Suprapubic skin (tissue), 4 donors: ENCODE data around the gene SLC43A3. TPM values are rescaled to one million over a fixed set of nuclear protein-coding genes. Genes with fewer than 3 reads are reported as not detected.

Source experiments
- DNase-seq, 2 donors: peaks; one replicate each; pipeline ENCODE4 v3.0.0-alpha.2; 2019; ENCODE audit warnings: low spot score in 2 of 2
- H3K27ac ChIP-seq: fragments of 200-600 bp; sonication (generic); one replicate; pipeline ENCODE4 v1.5.1; 2019
- H3K27me3 ChIP-seq: fragments of 200-600 bp; sonication (generic); one replicate; pipeline ENCODE4 v1.5.1; 2019
- H3K36me3 ChIP-seq: fragments of 200-600 bp; sonication (generic); one replicate; pipeline ENCODE4 v1.5.1; 2019
- H3K4me1 ChIP-seq: fragments of 200-600 bp; sonication (generic); one replicate; pipeline ENCODE4 v1.5.1; 2019
- H3K4me3 ChIP-seq: fragments of 200-600 bp; sonication (generic); one replicate; pipeline ENCODE4 v1.5.1; 2019; ENCODE audit warnings: mild to moderate bottlenecking
- H3K9me3 ChIP-seq: fragments of 200-600 bp; sonication (generic); one replicate; pipeline ENCODE4 v1.5.1; 2019
- CTCF ChIP-seq, 2 donors: fragments of 200-600 bp in 1 of 2; fragments of 450-650 bp in 1 of 2; sonication (generic) in 1 of 2; IDR thresholded peaks; one replicate each; pipeline ENCODE4 v1.5.1; 2016 to 2019; ENCODE audit warnings: antibody characterized with exemption in 2 of 2, mild to moderate bottlenecking in 1 of 2, moderate library complexity in 1 of 2
- EP300 ChIP-seq: sonication (generic); formaldehyde crosslinking; IDR thresholded peaks from one replicate; pipeline ENCODE4 v1.6.1; 2017; ENCODE audit warnings: antibody characterized with exemption
- POLR2A ChIP-seq, 2 donors: fragments of 450-650 bp; IDR thresholded peaks; one replicate each; pipeline ENCODE4 v1.6.1; 2017; ENCODE audit warnings: antibody characterized with exemption in 2 of 2, mild to moderate bottlenecking in 2 of 2, moderate library complexity in 2 of 2
- POLR2AphosphoS5 ChIP-seq, 3 donors: sonication (generic); formaldehyde crosslinking; IDR thresholded peaks; one replicate each; pipeline ENCODE4 v1.6.1; 2017; ENCODE audit warnings: antibody characterized with exemption in 3 of 3
- WGBS: methylation state at CpG from one replicate; pipeline ENCODE4 v1.1.5; 2018; 5-methylcytosine and 5-hydroxymethylcytosine counted together
- total RNA-seq, 4 donors: library from RNA; depleted of rRNA; stranded (reverse); fragments of >200 nt; gene quantifications; one replicate each; pipeline ENCODE4 v1.1.0, GENCODE V29; 2016

Gene SLC43A3
- total RNA-seq, 4 donors from 2014 or later: 44.5 to 70.4 (median 60.0) TPM

DNA sequence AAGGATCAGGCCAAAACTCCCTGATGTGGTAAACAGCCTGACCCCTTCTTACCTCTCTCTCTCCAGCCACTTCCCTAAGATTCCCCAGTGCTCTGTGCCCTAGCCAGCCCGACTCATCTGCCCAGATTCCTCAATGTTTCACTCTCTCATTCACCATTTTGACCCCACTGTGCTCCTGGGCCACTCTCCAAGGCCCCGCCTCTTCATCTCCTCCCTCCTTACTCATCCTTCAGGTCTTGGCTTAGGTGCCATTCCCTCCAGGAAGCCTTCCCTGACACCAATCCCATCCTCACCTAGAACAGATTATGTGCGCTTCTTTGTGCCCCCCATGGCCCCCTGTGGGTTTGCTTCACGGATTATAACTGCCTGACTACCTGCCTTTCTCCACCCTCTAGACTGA lies 13.2 kb downstream of the SLC43A3 start:
- H3K4me3 ChIP-seq: no peak overlapping the region
- TF ChIP-seq EP300: no peak
- no peak for TF ChIP-seq CTCF (IDR thresholded peaks at IDR 0.05)
- TF ChIP-seq POLR2AphosphoS5 (IDR thresholded peaks at IDR 0.05): no peak
- TF ChIP-seq POLR2A (IDR thresholded peaks at IDR 0.05): no peak
- no peak for DNase-seq
- peaks cover 9% of the 10 kb centered on the region for H3K4me1 ChIP-seq
- H3K27me3 ChIP-seq: no peaks in the 10 kb centered on the region
- no peak overlapping the region for H3K27ac ChIP-seq
- no peaks in the 10 kb centered on the region for H3K9me3 ChIP-seq
- WGBS: 85% methylated on average over 4 of the region's 4 CpGs
- peaks cover 83% of the 10 kb centered on the region for H3K36me3 ChIP-seq

GRCh38 chr11:57410287-57410686 lies 16.6 kb downstream of the SLC43A3 start:
- H3K4me1 ChIP-seq: peaks cover 12% of the 10 kb centered on the region
- DNase-seq: no peak
- no peak overlapping the region for H3K27ac ChIP-seq
- H3K27me3 ChIP-seq: no peaks in the 10 kb centered on the region
- TF ChIP-seq POLR2A (IDR thresholded peaks at IDR 0.05): no peak
- TF ChIP-seq CTCF (IDR thresholded peaks at IDR 0.05): no peak
- no peak for TF ChIP-seq EP300
- TF ChIP-seq POLR2AphosphoS5 (IDR thresholded peaks at IDR 0.05): no peak
- no peak overlapping the region for H3K4me3 ChIP-seq
- peaks cover 80% of the 10 kb centered on the region for H3K36me3 ChIP-seq
- H3K9me3 ChIP-seq: no peaks in the 10 kb centered on the region

- no peaks in the 10 kb centered on the region for H3K9me3 ChIP-seq
- TF ChIP-seq POLR2AphosphoS5 (IDR thresholded peaks at IDR 0.05) (no peak), CTCF (IDR thresholded peaks at IDR 0.05) (no peak), POLR2A (IDR thresholded peaks at IDR 0.05) (no peak), EP300 (no peak)
- H3K36me3 ChIP-seq: peaks cover 72% of the 10 kb centered on the region
- H3K4me1 ChIP-seq: peaks cover 12% of the 10 kb centered on the region
- H3K4me3 ChIP-seq: no peak overlapping the region
- no peak overlapping the region for H3K27ac ChIP-seq
- DNase-seq: no peak
- WGBS: 97% methylated on average over 18 of the region's 18 CpGs
- H3K27me3 ChIP-seq: no peaks in the 10 kb centered on the region
Observed at GRCh38 chr11:57409321-57410100, 17.4 kb downstream of the SLC43A3 start.

DNA sequence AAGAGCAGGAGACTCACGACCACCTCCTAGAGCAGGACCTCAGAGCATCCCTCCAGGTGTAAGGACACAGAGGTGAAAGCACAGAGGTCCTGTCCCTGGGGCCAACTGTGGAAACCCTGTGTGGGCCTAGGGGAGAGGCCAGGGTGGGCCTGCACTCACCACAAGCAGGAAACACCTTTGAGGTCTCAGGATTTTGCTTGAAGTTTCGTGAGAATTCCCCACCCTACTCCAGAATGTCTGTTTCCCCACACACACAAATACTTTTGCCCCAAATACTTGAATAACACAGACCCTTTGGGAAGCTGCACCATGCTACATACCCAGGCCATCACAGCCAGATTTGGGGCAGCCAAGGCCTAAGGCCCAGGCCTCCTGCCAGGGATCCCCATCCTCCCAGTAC lies 18.1 kb downstream of the SLC43A3 start:
- no peaks in the 10 kb centered on the region for H3K27me3 ChIP-seq
- no peak for TF ChIP-seq POLR2A (IDR thresholded peaks at IDR 0.05)
- TF ChIP-seq EP300: no peak
- TF ChIP-seq CTCF (IDR thresholded peaks at IDR 0.05): no peak
- TF ChIP-seq POLR2AphosphoS5 (IDR thresholded peaks at IDR 0.05): no peak
- no peak for DNase-seq
- no peaks in the 10 kb centered on the region for H3K9me3 ChIP-seq
- H3K36me3 ChIP-seq: peaks cover 65% of the 10 kb centered on the region
- H3K4me1 ChIP-seq: peaks cover 12% of the 10 kb centered on the region
- no peak overlapping the region for H3K27ac ChIP-seq
- no peak overlapping the region for H3K4me3 ChIP-seq
- 75% methylated on average over 2 of the region's 2 CpGs for WGBS

- H3K4me1 ChIP-seq: peaks cover 12% of the 10 kb centered on the region
- no peak overlapping the region for H3K4me3 ChIP-seq
- H3K36me3 ChIP-seq: peaks cover 57% of the 10 kb centered on the region
- H3K27ac ChIP-seq: no peak overlapping the region
- no peak for DNase-seq
- WGBS: 82% methylated on average over 8 of the region's 8 CpGs
- no peaks in the 10 kb centered on the region for H3K27me3 ChIP-seq
- H3K9me3 ChIP-seq: no peaks in the 10 kb centered on the region
- TF ChIP-seq CTCF (IDR thresholded peaks at IDR 0.05) (no peak), POLR2A (IDR thresholded peaks at IDR 0.05) (no peak), POLR2AphosphoS5 (IDR thresholded peaks at IDR 0.05) (no peak), EP300 (no peak)
Observed at GRCh38 chr11:57407941-57408475, 18.9 kb downstream of the SLC43A3 start.
